K562 (cell line): Measurements from ENCODE around the gene CCL27.

ENCODE experiments used
- ARID2 ChIP-seq: fragments of 450-650 bp; IDR thresholded peaks from 2 replicates; pipeline ENCODE4 v1.6.1; 2017; ENCODE audit warnings: antibody characterized with exemption, mild to moderate bottlenecking
- EZH2 ChIP-seq: IDR thresholded peaks from 2 replicates; pipeline ENCODE4 v1.6.1; 2012; ENCODE audit warnings: low read depth, mild to moderate bottlenecking, inconsistent platforms, low read length, borderline replicate concordance
- GATA2 ChIP-seq: sonication (generic); formaldehyde crosslinking; IDR thresholded peaks from 2 replicates; pipeline ENCODE4 v1.4.0; 2020; ENCODE audit warnings: mild to moderate bottlenecking, missing genetic modification reagents
- MAFG ChIP-seq: fragments of 450-650 bp; conservative IDR thresholded peaks from 2 replicates; pipeline ENCODE4 v1.6.1; 2016; ENCODE audit warnings: missing genetic modification characterization, missing compliant biosample characterization
- TEAD4 ChIP-seq, 2 experiments: sonication (generic) in 1 of 2; formaldehyde crosslinking in 1 of 2; IDR thresholded peaks; 2 replicates each; pipeline versions ENCODE4 v1.6.1 to v1.8.0; 2012 to 2022; ENCODE audit warnings: borderline replicate concordance in 1 of 2, inconsistent platforms in 1 of 2, low read length in 1 of 2, mild to moderate bottlenecking in 1 of 2, missing genetic modification reagents in 1 of 2
- ZFP30 ChIP-seq: fragments of 250-450 bp; sonication (Bioruptor Pico); IDR thresholded peaks from 2 replicates; pipeline ENCODE4 v1.8.0; 2022; ENCODE audit warnings: moderate library complexity, mild to moderate bottlenecking, inconsistent platforms, borderline replicate concordance
- ZNF274 ChIP-seq: IDR thresholded peaks from 2 replicates; pipeline ENCODE4 v1.6.1; 2011; ENCODE audit warnings: low read depth, mild to moderate bottlenecking, low read length, moderate library complexity, borderline replicate concordance
- TF ChIP-seq, protein P1 (sequence below), 3 experiments: IDR thresholded peaks in 2 of 3; conservative IDR thresholded peaks in 1 of 3; 2 replicates each; pipeline ENCODE4 v1.5.1; 2011 to 2012; ENCODE audit warnings: low read length in 3 of 3, mild to moderate bottlenecking in 3 of 3, control low read depth in 2 of 3, improper control_type of control experiment in 1 of 3, inconsistent platforms in 1 of 3, low read depth in 1 of 3, mixed read lengths in 1 of 3, moderate library complexity in 1 of 3; ENCODE audit not compliant: insufficient read depth in 2 of 3
- TF ChIP-seq, protein P2 (sequence below): sonication (generic); formaldehyde crosslinking; IDR thresholded peaks from 2 replicates; pipeline ENCODE4 v1.8.0; 2022; ENCODE audit warnings: mild to moderate bottlenecking, missing genetic modification reagents
- TF ChIP-seq, protein P3 (sequence below): sonication (generic); formaldehyde crosslinking; IDR thresholded peaks from 2 replicates; pipeline ENCODE4 v1.8.1; 2022; ENCODE audit warnings: missing genetic modification reagents
- TF ChIP-seq, protein P4 (sequence below): sonication (generic); formaldehyde crosslinking; IDR thresholded peaks from 2 replicates; pipeline ENCODE4 v1.9.0; 2022; ENCODE audit warnings: mild to moderate bottlenecking, missing genetic modification reagents
- TF ChIP-seq, protein P5 (sequence below), 2 experiments: fragments of 200-800 bp in 1 of 2; sonication (Bioruptor generic) in 1 of 2; sonication (generic) in 1 of 2; formaldehyde crosslinking in 1 of 2; IDR thresholded peaks in 1 of 2; conservative IDR thresholded peaks in 1 of 2; 2 replicates each; pipeline versions ENCODE4 v1.5.0 to v1.6.1; 2016 to 2020; ENCODE audit warnings: missing compliant biosample characterization in 1 of 2, missing genetic modification characterization in 1 of 2, missing genetic modification reagents in 1 of 2

DNA sequence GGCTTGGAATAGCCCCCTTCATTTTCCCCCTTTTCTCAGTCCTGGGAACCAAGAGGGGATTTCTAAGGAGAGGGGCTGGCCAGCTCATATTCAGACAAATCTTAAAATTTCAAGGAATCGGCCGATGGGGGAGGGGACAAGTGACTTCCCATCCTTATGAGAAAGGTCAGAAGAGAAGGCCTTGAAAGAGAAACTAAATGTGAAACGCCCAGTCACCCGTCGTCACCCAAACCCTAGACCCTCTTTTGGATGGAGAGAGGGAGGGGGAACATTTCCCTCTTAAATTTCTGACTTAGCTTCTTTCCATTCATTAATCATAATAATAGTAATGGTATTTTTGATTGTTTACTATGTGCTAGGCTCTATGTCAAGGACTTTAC is 29.5 kb upstream of the CCL27 start:
- TF ChIP-seq, protein P1, sequence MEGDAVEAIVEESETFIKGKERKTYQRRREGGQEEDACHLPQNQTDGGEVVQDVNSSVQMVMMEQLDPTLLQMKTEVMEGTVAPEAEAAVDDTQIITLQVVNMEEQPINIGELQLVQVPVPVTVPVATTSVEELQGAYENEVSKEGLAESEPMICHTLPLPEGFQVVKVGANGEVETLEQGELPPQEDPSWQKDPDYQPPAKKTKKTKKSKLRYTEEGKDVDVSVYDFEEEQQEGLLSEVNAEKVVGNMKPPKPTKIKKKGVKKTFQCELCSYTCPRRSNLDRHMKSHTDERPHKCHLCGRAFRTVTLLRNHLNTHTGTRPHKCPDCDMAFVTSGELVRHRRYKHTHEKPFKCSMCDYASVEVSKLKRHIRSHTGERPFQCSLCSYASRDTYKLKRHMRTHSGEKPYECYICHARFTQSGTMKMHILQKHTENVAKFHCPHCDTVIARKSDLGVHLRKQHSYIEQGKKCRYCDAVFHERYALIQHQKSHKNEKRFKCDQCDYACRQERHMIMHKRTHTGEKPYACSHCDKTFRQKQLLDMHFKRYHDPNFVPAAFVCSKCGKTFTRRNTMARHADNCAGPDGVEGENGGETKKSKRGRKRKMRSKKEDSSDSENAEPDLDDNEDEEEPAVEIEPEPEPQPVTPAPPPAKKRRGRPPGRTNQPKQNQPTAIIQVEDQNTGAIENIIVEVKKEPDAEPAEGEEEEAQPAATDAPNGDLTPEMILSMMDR (IDR thresholded peaks at IDR 0.05 in 2 of 3, conservative IDR thresholded peaks at IDR 0.05 in 1 of 3; ENCODE audit: insufficient read depth in 2 of 3, low read depth in 1 of 3, low read length in 3 of 3): no peak
- TF ChIP-seq GATA2 (CRISPR knock-in tag): no peak
- TF ChIP-seq, protein P2, sequence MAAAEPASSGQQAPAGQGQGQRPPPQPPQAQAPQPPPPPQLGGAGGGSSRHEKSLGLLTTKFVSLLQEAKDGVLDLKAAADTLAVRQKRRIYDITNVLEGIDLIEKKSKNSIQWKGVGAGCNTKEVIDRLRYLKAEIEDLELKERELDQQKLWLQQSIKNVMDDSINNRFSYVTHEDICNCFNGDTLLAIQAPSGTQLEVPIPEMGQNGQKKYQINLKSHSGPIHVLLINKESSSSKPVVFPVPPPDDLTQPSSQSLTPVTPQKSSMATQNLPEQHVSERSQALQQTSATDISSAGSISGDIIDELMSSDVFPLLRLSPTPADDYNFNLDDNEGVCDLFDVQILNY (CRISPR knock-in tag): no peak
- TF ChIP-seq ZNF274: no peak
- TF ChIP-seq, protein P3, sequence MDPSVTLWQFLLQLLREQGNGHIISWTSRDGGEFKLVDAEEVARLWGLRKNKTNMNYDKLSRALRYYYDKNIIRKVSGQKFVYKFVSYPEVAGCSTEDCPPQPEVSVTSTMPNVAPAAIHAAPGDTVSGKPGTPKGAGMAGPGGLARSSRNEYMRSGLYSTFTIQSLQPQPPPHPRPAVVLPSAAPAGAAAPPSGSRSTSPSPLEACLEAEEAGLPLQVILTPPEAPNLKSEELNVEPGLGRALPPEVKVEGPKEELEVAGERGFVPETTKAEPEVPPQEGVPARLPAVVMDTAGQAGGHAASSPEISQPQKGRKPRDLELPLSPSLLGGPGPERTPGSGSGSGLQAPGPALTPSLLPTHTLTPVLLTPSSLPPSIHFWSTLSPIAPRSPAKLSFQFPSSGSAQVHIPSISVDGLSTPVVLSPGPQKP: no peak
- no peak for TF ChIP-seq EZH2
- TF ChIP-seq, protein P4, sequence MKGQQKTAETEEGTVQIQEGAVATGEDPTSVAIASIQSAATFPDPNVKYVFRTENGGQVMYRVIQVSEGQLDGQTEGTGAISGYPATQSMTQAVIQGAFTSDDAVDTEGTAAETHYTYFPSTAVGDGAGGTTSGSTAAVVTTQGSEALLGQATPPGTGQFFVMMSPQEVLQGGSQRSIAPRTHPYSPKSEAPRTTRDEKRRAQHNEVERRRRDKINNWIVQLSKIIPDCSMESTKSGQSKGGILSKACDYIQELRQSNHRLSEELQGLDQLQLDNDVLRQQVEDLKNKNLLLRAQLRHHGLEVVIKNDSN (CRISPR knock-in tag): no peak
- TF ChIP-seq TEAD4 (IDR thresholded peaks at IDR 0.05; ENCODE audit: low read length): no peak
- no peak for TF ChIP-seq TEAD4 (CRISPR knock-in tag; IDR thresholded peaks at IDR 0.05; ENCODE audit: borderline replicate concordance)
- no peak for TF ChIP-seq ZFP30
- no peak for TF ChIP-seq ARID2
- TF ChIP-seq MAFG: no peak
- TF ChIP-seq, protein P5, sequence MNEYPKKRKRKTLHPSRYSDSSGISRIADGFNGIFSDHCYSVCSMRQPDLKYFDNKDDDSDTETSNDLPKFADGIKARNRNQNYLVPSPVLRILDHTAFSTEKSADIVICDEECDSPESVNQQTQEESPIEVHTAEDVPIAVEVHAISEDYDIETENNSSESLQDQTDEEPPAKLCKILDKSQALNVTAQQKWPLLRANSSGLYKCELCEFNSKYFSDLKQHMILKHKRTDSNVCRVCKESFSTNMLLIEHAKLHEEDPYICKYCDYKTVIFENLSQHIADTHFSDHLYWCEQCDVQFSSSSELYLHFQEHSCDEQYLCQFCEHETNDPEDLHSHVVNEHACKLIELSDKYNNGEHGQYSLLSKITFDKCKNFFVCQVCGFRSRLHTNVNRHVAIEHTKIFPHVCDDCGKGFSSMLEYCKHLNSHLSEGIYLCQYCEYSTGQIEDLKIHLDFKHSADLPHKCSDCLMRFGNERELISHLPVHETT (CRISPR knock-in tag; conservative IDR thresholded peaks at IDR 0.05 in 1 of 2, IDR thresholded peaks at IDR 0.05 in 1 of 2): no peak
